BLaER1 (cell line): ENCODE results near the gene SLC8A1.

Experiments used
- H3K27ac ChIP-seq: shearing (Covaris generic); formaldehyde crosslinking; 2 replicates; pipeline ENCODE4 v1.8.1; 2022
- H3K27me3 ChIP-seq: shearing (Covaris generic); formaldehyde crosslinking; 2 replicates; pipeline ENCODE4 v1.8.1; 2022
- H3K36me3 ChIP-seq: shearing (Covaris generic); formaldehyde crosslinking; 2 replicates; pipeline ENCODE4 v1.8.1; 2022
- H3K4me1 ChIP-seq: shearing (Covaris generic); formaldehyde crosslinking; 2 replicates; pipeline ENCODE4 v1.8.1; 2022
- H3K4me2 ChIP-seq: shearing (Covaris generic); formaldehyde crosslinking; 2 replicates; pipeline ENCODE4 v1.8.1; 2022
- H3K4me3 ChIP-seq: shearing (Covaris generic); formaldehyde crosslinking; 2 replicates; pipeline ENCODE4 v1.8.1; 2022
- H3K9ac ChIP-seq: shearing (Covaris generic); formaldehyde crosslinking; 2 replicates; pipeline ENCODE4 v1.8.1; 2022
- H3K9me3 ChIP-seq: shearing (Covaris generic); formaldehyde crosslinking; 2 replicates; pipeline ENCODE4 v1.8.1; 2022
- H4K20me1 ChIP-seq: shearing (Covaris generic); formaldehyde crosslinking; 2 replicates; pipeline ENCODE4 v1.8.1; 2022
- Cebpa-rat ChIP-seq: shearing (Covaris generic); IDR thresholded peaks from 2 replicates; pipeline ENCODE4 v1.8.1; 2022

SLC8A1 gene

DNA sequence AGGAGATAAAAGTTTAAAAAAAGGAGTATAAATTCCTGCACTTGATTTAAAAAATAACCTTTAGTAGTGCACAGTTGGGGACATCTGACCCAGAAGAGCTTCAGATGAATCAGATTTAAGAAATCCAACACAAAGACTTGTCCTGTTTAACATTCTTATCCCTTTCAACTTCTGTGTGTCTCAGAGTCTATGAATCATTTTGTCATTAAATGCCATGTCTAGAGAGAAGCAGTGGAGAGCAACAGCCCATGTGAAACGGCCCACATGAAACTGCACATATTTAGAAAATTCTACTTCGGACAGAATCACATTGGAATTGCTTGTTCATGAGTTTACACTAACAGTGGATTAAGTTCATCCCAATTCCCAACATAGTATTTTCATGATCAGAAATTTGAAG is 278.6 kb downstream of the SLC8A1 start:
- Histone ChIP-seq H3K27me3 (no peaks in the 10 kb centered on the region), H3K4me2 (no peak overlapping the region), H3K36me3 (peaks cover 33% of the 10 kb centered on the region), H3K9me3 (no peaks in the 10 kb centered on the region), H3K27ac (no peak overlapping the region), H4K20me1 (no peaks in the 10 kb centered on the region), H3K4me3 (no peak overlapping the region), H3K9ac (no peak overlapping the region), H3K4me1 (peaks cover 9% of the 10 kb centered on the region)
- no peak for TF ChIP-seq Cebpa-rat

- Histone ChIP-seq H3K9me3 (no peaks in the 10 kb centered on the region), H3K27me3 (no peaks in the 10 kb centered on the region), H3K27ac (no peak overlapping the region), H3K4me1 (no peaks in the 10 kb centered on the region), H3K9ac (no peak overlapping the region), H3K4me2 (no peak overlapping the region), H4K20me1 (no peaks in the 10 kb centered on the region), H3K36me3 (peaks cover 37% of the 10 kb centered on the region), H3K4me3 (no peak overlapping the region)
- TF ChIP-seq Cebpa-rat, result no peak
Observed at GRCh38 chr2:40169856-40170255, 282.0 kb downstream of the SLC8A1 start.

DNA sequence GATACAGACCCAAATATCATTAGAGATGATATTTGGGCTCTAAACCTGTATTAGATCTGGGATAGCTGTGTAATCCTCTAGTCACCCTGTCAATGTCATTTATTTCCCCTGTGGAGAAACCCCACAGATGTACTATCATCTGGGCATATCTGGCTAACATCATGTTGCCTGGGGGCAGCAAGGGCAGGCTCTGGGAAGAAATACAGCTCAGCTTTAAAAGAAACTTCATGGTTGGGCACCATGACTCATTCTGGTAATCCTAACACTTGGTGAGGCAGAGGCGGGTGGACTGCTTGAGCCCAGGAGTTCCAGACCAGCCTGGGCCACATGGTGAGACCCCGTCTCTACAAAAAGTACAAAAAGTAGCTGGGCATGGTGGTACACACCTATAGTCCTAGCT is 282.5 kb downstream of the SLC8A1 start:
- no peaks in the 10 kb centered on the region for H4K20me1 ChIP-seq

DNA sequence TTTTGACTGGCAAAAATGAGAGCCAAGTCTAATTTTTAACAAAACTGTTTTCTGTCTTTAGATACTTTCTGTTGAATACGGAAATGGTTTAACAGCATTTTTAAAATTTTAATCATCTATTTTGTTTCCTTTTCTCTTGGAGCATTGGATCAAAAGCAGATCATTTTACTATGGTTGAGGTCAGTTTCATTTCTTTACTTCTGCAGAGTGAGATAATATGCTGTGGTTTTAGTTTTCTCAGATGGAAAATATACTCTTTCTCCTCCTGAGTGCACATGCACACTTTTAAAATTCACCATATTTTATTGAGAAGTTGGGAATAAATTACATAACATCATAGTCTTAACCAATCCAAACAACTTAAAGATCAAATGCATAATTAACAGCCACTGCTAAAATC is 283.3 kb downstream of the SLC8A1 start:
- no peak overlapping the region for H3K9ac ChIP-seq
- H3K27ac ChIP-seq, result no peak overlapping the region
- H3K4me2 ChIP-seq, result no peak overlapping the region
- H3K9me3 ChIP-seq, result no peaks in the 10 kb centered on the region
- H3K4me1 ChIP-seq, result no peaks in the 10 kb centered on the region
- H3K36me3 ChIP-seq, result peaks cover 49% of the 10 kb centered on the region
- no peak overlapping the region for H3K4me3 ChIP-seq
- TF ChIP-seq Cebpa-rat, result no peak
- no peaks in the 10 kb centered on the region for H4K20me1 ChIP-seq
- H3K27me3 ChIP-seq, result no peaks in the 10 kb centered on the region

More for the DNA sequence above, 282.5 kb downstream of the SLC8A1 start:
- Histone ChIP-seq H3K36me3 (peaks cover 41% of the 10 kb centered on the region), H3K27me3 (no peaks in the 10 kb centered on the region), H3K27ac (no peak overlapping the region), H3K4me1 (no peaks in the 10 kb centered on the region), H3K9ac (no peak overlapping the region), H3K4me2 (no peak overlapping the region), H3K4me3 (no peak overlapping the region), H3K9me3 (no peaks in the 10 kb centered on the region)
- TF ChIP-seq Cebpa-rat, result no peak

DNA sequence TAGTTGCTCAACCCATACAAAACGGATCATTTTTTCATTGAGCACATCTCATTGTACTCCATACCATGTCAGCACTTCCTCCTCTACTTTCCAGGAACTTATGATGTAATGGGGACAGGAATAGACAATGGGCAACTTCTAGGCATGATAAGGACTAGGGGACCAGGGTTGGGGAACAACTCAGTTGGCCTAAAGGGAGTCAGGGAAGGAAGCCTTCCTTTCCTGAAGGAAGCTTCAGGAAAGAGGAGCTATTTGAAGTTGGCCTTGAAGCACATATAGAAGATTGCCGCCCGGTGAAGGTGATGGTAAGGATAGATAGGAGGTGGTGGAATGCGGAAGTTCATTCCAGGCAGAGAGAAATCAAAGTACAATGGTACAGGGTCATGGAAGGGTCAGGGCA is 283.9 kb downstream of the SLC8A1 start:
- peaks cover 54% of the 10 kb centered on the region for H3K36me3 ChIP-seq
- no peaks in the 10 kb centered on the region for H3K4me1 ChIP-seq
- no peak overlapping the region for H3K9ac ChIP-seq
- H3K4me3 ChIP-seq, result no peak overlapping the region
- no peaks in the 10 kb centered on the region for H3K9me3 ChIP-seq
- H3K27ac ChIP-seq, result no peak overlapping the region
- no peaks in the 10 kb centered on the region for H4K20me1 ChIP-seq
- no peak overlapping the region for H3K4me2 ChIP-seq
- H3K27me3 ChIP-seq, result no peaks in the 10 kb centered on the region
- TF ChIP-seq Cebpa-rat, result no peak

- H3K4me2 ChIP-seq, result no peak overlapping the region
- H3K4me3 ChIP-seq, result no peak overlapping the region
- H3K36me3 ChIP-seq, result peaks cover 66% of the 10 kb centered on the region
- no peaks in the 10 kb centered on the region for H3K9me3 ChIP-seq
- no peaks in the 10 kb centered on the region for H4K20me1 ChIP-seq
- no peak overlapping the region for H3K27ac ChIP-seq
- H3K27me3 ChIP-seq, result no peaks in the 10 kb centered on the region
- no peak for TF ChIP-seq Cebpa-rat
- no peaks in the 10 kb centered on the region for H3K4me1 ChIP-seq
- H3K9ac ChIP-seq, result no peak overlapping the region
Observed at GRCh38 chr2:40166006-40166405, 285.9 kb downstream of the SLC8A1 start.

DNA sequence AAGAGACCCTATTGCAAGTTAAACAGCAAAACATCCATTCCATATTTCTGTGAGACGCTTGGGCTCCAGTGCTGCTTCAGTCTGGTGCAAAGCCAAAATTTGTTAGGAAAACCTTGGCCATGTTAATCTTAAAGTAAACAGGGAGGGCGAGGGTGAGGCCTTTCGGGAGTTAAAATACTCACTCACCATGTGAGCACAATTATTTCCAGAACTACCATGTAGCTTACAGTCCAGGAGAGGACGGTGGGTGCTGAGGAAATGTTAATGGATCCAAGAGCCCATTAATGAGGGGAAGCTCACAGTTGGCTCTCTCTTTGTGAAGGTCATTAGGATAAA is 286.4 kb downstream of the SLC8A1 start:
- Histone ChIP-seq H3K4me2 (no peak overlapping the region), H3K9me3 (no peaks in the 10 kb centered on the region), H3K27me3 (no peaks in the 10 kb centered on the region), H3K9ac (no peak overlapping the region), H3K27ac (no peak overlapping the region), H3K36me3 (peaks cover 66% of the 10 kb centered on the region), H3K4me3 (no peak overlapping the region), H3K4me1 (no peaks in the 10 kb centered on the region), H4K20me1 (no peaks in the 10 kb centered on the region)
- TF ChIP-seq Cebpa-rat, result no peak

GRCh38 chr2:40164736-40165508 is 287.0 kb downstream of the SLC8A1 start:
- Histone ChIP-seq H4K20me1 (no peaks in the 10 kb centered on the region), H3K4me3 (no peak overlapping the region), H3K4me1 (no peaks in the 10 kb centered on the region), H3K9ac (no peak overlapping the region), H3K4me2 (no peak overlapping the region), H3K27me3 (no peaks in the 10 kb centered on the region), H3K27ac (no peak overlapping the region), H3K9me3 (no peaks in the 10 kb centered on the region), H3K36me3 (peaks cover 66% of the 10 kb centered on the region)
- no peak for TF ChIP-seq Cebpa-rat

- Histone ChIP-seq H3K9ac (no peak overlapping the region), H3K36me3 (peaks cover 86% of the 10 kb centered on the region), H4K20me1 (no peaks in the 10 kb centered on the region)
Observed at GRCh38 chr2:40161986-40162385, 289.9 kb downstream of the SLC8A1 start.

DNA sequence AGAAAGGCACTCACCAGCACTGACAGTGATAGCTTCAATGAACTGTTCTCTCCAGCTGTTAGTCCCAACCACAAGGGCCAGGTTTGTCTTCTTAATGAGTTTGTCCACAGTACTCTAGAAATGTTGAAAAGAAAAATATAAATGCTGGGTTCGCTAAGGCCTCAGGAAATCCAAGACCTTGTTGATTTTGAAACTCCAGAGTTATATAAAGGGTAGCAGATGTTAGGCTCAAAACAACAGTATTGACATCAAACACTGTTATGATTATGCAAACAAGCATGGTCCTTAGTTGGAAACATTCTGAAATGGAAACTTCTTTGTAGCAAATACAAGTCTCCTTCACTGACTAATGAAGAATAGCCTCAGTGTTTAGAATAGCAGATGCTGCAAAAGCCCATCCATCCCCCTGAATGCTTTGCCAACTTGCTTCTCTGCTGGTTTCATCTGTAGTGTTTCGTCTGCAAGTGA is 291.1 kb downstream of the SLC8A1 start:
- TF ChIP-seq Cebpa-rat, result no peak
- Histone ChIP-seq H3K4me3 (no peak overlapping the region), H4K20me1 (no peaks in the 10 kb centered on the region), H3K27ac (no peak overlapping the region), H3K9ac (no peak overlapping the region), H3K4me2 (no peak overlapping the region), H3K4me1 (no peaks in the 10 kb centered on the region), H3K36me3 (peaks cover 91% of the 10 kb centered on the region), H3K27me3 (no peaks in the 10 kb centered on the region), H3K9me3 (no peaks in the 10 kb centered on the region)

More at GRCh38 chr2:40161986-40162385, 289.9 kb downstream of the SLC8A1 start:
- TF ChIP-seq Cebpa-rat, result no peak
- no peak overlapping the region for H3K4me2 ChIP-seq
- H3K4me1 ChIP-seq, result no peaks in the 10 kb centered on the region
- no peaks in the 10 kb centered on the region for H3K27me3 ChIP-seq
- no peak overlapping the region for H3K27ac ChIP-seq
- H3K9me3 ChIP-seq, result no peaks in the 10 kb centered on the region
- no peak overlapping the region for H3K4me3 ChIP-seq
